ENCODE results near the gene AOPEP.

GRCh38 chr9:95079461-95079860 is 353.0 kb downstream of the AOPEP start:
- TF ChIP-seq CTCF (conservative IDR thresholded peaks at IDR 0.05 in 1 of 2, IDR thresholded peaks at IDR 0.05 in 1 of 2; ENCODE audit: extremely low read depth in 1 of 2, insufficient read depth in 1 of 2, low read depth in 1 of 2, low read length in 2 of 2) (no peak), EZH2 (IDR thresholded peaks at IDR 0.05; ENCODE audit: borderline replicate concordance, low read length) (no peak)

Data from mammary epithelial cell (primary cell).